Natural killer cell (primary cell): Measurements from ENCODE around the gene RCOR2. TPM values are rescaled to one million over a fixed set of nuclear protein-coding genes. Genes with fewer than 3 reads are reported as not detected.

ENCODE experiments used
- ATAC-seq, 3 donors: fragments of 150-1000 bp in 2 of 3; fragments of 200-7000 bp in 1 of 3; cut with Tn5 transposase; 1 replicate in 1 of 3; 2 replicates in 2 of 3; pipeline ENCODE4 v1.10.0; 2021; ENCODE audit warnings: mild to moderate bottlenecking in 2 of 3, moderate library complexity in 2 of 3
- DNase-seq, 2 donors: peaks; one replicate each; pipeline versions ENCODE4 v3.0.0 to v3.0.0-alpha.2; 2013 to 2021; ENCODE audit warnings: mixed read lengths in 1 of 2
- H3K27ac ChIP-seq: one replicate; pipeline ENCODE4 v1.5.1; 2013; ENCODE audit warnings: mild to moderate bottlenecking, low read length
- H3K27me3 ChIP-seq: one replicate; pipeline ENCODE4 v1.6.1; 2013; ENCODE audit warnings: low read length; ENCODE audit not compliant: control insufficient read depth, insufficient read depth
- H3K36me3 ChIP-seq: one replicate; pipeline ENCODE4 v1.6.1; 2013; ENCODE audit warnings: low read length; ENCODE audit not compliant: control insufficient read depth, insufficient read depth
- H3K4me1 ChIP-seq: one replicate; pipeline ENCODE4 v1.6.1; 2013; ENCODE audit warnings: low read length; ENCODE audit not compliant: control insufficient read depth, insufficient read depth
- H3K4me3 ChIP-seq: one replicate; pipeline ENCODE4 v1.5.1; 2013; ENCODE audit warnings: low read length
- H3K9me3 ChIP-seq: one replicate; pipeline ENCODE4 v1.6.1; 2013; ENCODE audit warnings: low read length; ENCODE audit not compliant: control insufficient read depth, insufficient read depth
- H3K27ac Mint-ChIP-seq, 2 donors: one replicate each; pipeline ENCODE4 v1.8.0; 2022; ENCODE audit warnings: mild to moderate bottlenecking in 2 of 2, mixed read lengths in 2 of 2, moderate library complexity in 1 of 2
- H3K27me3 Mint-ChIP-seq, 2 donors: one replicate each; pipeline ENCODE4 v1.8.0; 2022; ENCODE audit warnings: low read depth in 2 of 2, mixed read lengths in 2 of 2
- H3K36me3 Mint-ChIP-seq: one replicate; pipeline ENCODE4 v1.8.0; 2022; ENCODE audit warnings: mixed read lengths
- H3K4me1 Mint-ChIP-seq, 2 donors: one replicate each; pipeline ENCODE4 v1.8.0; 2022; ENCODE audit warnings: mixed read lengths in 2 of 2
- H3K4me3 Mint-ChIP-seq: one replicate; pipeline ENCODE4 v1.8.0; 2022; ENCODE audit warnings: mild to moderate bottlenecking, moderate library complexity, mixed read lengths
- H3K9me3 Mint-ChIP-seq, 2 donors: one replicate each; pipeline ENCODE4 v1.8.0; 2022; ENCODE audit warnings: mixed read lengths in 2 of 2
- CTCF ChIP-seq: fragments of 200-600 bp; IDR thresholded peaks from one replicate; pipeline ENCODE4 v1.8.0; 2022; ENCODE audit warnings: antibody characterized with exemption
- WGBS: methylation state at CpG from one replicate; pipeline ENCODE4 v1.1.7; 2013; ENCODE audit warnings: missing lambda C conversion rate; ENCODE audit not compliant: insufficient coverage; 5-methylcytosine and 5-hydroxymethylcytosine counted together
- intact Hi-C: fragments of 100-400 bp; cut with micrococcal nuclease; formaldehyde crosslinking; loops from one replicate; pipeline ENCODE4 v1.14.2; 2022
- total RNA-seq, 4 donors: library from RNA; stranded (reverse); fragments of 120-200 nt in 1 of 4; gene quantifications; one replicate each; pipeline versions ENCODE4 v1.2.3 to v1.2.4, GENCODE V29; 2013 to 2022

The RCOR2 gene
- total RNA-seq, 3 donors from 2014 or later (not counting 1 experiment from before 2014, with no cell fraction given): not detected

- H3K4me3 Mint-ChIP-seq: peak overlapping the region; percentile 80
- Histone ChIP-seq H3K36me3 (peaks cover 4% of the 10 kb centered on the region), H3K4me3 (no peak overlapping the region), H3K4me1 (peaks cover 93% of the 10 kb centered on the region), H3K27ac (peak overlapping the region; percentile 66), H3K27me3 (no peaks in the 10 kb centered on the region), H3K9me3 (no peaks in the 10 kb centered on the region)
- H3K27me3 Mint-ChIP-seq: no peaks in the 10 kb centered on the region
- intact Hi-C loops: loop anchor here (5.0 kb wide), 2 partner anchors 48 to 68 kb away; partner anchors contain the start of genes NAA40 and RCOR2
- no peak for TF ChIP-seq CTCF
- peaks cover 83 to 90% of the 10 kb centered on the region in 2 donors for H3K4me1 Mint-ChIP-seq
- ATAC-seq (no peak), DNase-seq (peak in 1 of 2 donors; percentile 74)
- WGBS: 21% methylated on average over 8 of the region's 8 CpGs
- no peaks in the 10 kb centered on the region for H3K9me3 Mint-ChIP-seq
- H3K27ac Mint-ChIP-seq: peak overlapping the region; percentile 81 to 87
- no peaks in the 10 kb centered on the region for H3K36me3 Mint-ChIP-seq
Measured at GRCh38 chr11:63869683-63870082, 47.3 kb downstream of the RCOR2 start.

- no peak for TF ChIP-seq CTCF
- ATAC-seq: no peak
- Histone ChIP-seq H3K4me3 (no peak overlapping the region), H3K36me3 (peaks cover 4% of the 10 kb centered on the region), H3K9me3 (no peaks in the 10 kb centered on the region), H3K4me1 (peaks cover 94% of the 10 kb centered on the region), H3K27me3 (no peaks in the 10 kb centered on the region), H3K27ac (peak overlapping the region; percentile 66)
- 75% methylated on average over 7 of the region's 7 CpGs for WGBS
- peak overlapping the region; percentile 80 for H3K4me3 Mint-ChIP-seq
- H3K9me3 Mint-ChIP-seq: no peaks in the 10 kb centered on the region
- peaks cover 78 to 85% of the 10 kb centered on the region in 2 donors for H3K4me1 Mint-ChIP-seq
- DNase-seq: no peak
- H3K36me3 Mint-ChIP-seq: no peaks in the 10 kb centered on the region
- H3K27me3 Mint-ChIP-seq: no peaks in the 10 kb centered on the region
- intact Hi-C loops: loop anchor here (5.0 kb wide), 1 partner anchor 68 kb away; the partner anchor contains the start of gene NAA40
- peak overlapping the region; percentile 81 to 87 for H3K27ac Mint-ChIP-seq
Measured at GRCh38 chr11:63869171-63869591, 47.8 kb downstream of the RCOR2 start.

- Histone ChIP-seq H3K27ac (peak overlapping the region; percentile 41), H3K36me3 (peaks cover 4% of the 10 kb centered on the region), H3K27me3 (no peaks in the 10 kb centered on the region), H3K9me3 (no peaks in the 10 kb centered on the region), H3K4me1 (peaks cover 92% of the 10 kb centered on the region), H3K4me3 (no peak overlapping the region)
- ATAC-seq (no peak), DNase-seq (no peak)
- peak overlapping the region; percentile 81 to 87 for H3K27ac Mint-ChIP-seq
- H3K4me3 Mint-ChIP-seq: peak overlapping the region; percentile 61
- no peaks in the 10 kb centered on the region for H3K36me3 Mint-ChIP-seq
- no peak for TF ChIP-seq CTCF
- 42% methylated on average over 9 of the region's 9 CpGs for WGBS
- H3K27me3 Mint-ChIP-seq: no peaks in the 10 kb centered on the region
- peaks cover 74 to 80% of the 10 kb centered on the region in 2 donors for H3K4me1 Mint-ChIP-seq
- intact Hi-C loops: loop anchor here (5.0 kb wide), 1 partner anchor 69 kb away; the partner anchor contains the start of gene NAA40
- H3K9me3 Mint-ChIP-seq: no peaks in the 10 kb centered on the region
Measured at GRCh38 chr11:63868399-63869064, 48.4 kb downstream of the RCOR2 start.
